ENCODE data around the gene NHSL2. TPM values are rescaled to one million over a fixed set of nuclear protein-coding genes. Genes with fewer than 3 reads are reported as not detected.

Gene NHSL2
- total and polyA plus RNA-seq, 8 donors: 0.59 to 3.9 (median 0.95) TPM

DNA sequence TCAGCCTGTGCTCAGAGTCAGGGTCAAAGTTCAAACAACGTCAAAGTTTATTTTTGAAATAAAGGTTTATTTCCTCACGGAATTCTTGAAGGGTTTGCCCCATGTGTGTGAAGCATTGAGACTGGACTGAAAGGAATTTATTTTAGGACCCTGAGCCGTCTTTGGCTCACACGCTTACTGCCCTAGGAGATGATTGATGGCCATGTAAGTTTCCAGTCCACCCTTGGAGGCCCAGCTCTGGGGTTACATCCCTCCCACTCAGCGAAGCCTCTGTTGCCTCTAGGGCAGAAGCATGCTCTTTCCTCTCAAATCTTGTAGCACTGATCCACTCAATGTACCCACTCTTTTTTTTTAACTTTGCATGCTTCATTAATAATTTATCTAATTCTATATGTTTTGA is 4.5 kb upstream of the NHSL2 start:
- H3K4me1 ChIP-seq: no peaks in the 10 kb centered on the region
- peaks cover 0 to 23% (median 6%) of the 10 kb centered on the region in 4 donors for H3K27me3 ChIP-seq
- 48% methylated on average over 5 of the region's 5 CpGs for WGBS, 2 donors
- H3K27ac ChIP-seq: no peak overlapping the region
- no peaks in the 10 kb centered on the region for H3K9me3 ChIP-seq
- intact Hi-C loops (cut with DNase I): no loop called here
- no peak overlapping the region for H3K4me3 ChIP-seq
- ATAC-seq: no peak
- TF ChIP-seq, protein P1, sequence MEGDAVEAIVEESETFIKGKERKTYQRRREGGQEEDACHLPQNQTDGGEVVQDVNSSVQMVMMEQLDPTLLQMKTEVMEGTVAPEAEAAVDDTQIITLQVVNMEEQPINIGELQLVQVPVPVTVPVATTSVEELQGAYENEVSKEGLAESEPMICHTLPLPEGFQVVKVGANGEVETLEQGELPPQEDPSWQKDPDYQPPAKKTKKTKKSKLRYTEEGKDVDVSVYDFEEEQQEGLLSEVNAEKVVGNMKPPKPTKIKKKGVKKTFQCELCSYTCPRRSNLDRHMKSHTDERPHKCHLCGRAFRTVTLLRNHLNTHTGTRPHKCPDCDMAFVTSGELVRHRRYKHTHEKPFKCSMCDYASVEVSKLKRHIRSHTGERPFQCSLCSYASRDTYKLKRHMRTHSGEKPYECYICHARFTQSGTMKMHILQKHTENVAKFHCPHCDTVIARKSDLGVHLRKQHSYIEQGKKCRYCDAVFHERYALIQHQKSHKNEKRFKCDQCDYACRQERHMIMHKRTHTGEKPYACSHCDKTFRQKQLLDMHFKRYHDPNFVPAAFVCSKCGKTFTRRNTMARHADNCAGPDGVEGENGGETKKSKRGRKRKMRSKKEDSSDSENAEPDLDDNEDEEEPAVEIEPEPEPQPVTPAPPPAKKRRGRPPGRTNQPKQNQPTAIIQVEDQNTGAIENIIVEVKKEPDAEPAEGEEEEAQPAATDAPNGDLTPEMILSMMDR (IDR thresholded peaks at IDR 0.05): no peak
- no peak for FAIRE-seq
- no peaks in the 10 kb centered on the region for H3K36me3 ChIP-seq
- no peak for DNase-seq

DNA sequence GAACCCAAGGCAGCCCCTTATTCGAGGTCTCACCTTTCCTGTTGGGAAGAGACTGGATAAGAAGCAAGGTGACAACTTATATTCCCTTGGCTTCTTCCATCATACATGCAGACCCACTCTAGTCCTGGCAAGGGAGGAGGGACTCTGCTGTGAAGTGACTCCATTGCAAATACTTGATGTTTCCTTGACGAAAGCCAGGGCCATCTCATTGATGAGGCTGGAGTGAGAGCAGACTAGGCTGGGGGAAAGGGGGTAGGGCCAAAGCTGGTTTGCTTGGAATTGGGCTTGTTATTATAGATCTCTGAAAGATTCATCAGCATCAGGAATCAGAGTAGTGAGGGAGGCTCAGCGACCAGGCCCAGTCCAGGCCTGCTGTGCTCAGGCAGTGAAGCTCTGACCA is 2.3 kb upstream of the NHSL2 start:
- Histone ChIP-seq H3K27ac (no peak overlapping the region), H3K36me3 (no peaks in the 10 kb centered on the region), H3K4me1 (no peaks in the 10 kb centered on the region), H3K27me3 (peaks cover 0 to 30% (median 6%) of the 10 kb centered on the region in 4 donors), H3K4me3 (no peak overlapping the region), H3K9me3 (no peaks in the 10 kb centered on the region)
- intact Hi-C loops (cut with DNase I): no loop called here
- no peak for DNase-seq
- no peak for FAIRE-seq
- no peak for ATAC-seq
- 58 to 62% methylated on average over 3 of the region's 3 CpGs for WGBS, 2 donors
- TF ChIP-seq, protein P1 (IDR thresholded peaks at IDR 0.05): no peak

DNA sequence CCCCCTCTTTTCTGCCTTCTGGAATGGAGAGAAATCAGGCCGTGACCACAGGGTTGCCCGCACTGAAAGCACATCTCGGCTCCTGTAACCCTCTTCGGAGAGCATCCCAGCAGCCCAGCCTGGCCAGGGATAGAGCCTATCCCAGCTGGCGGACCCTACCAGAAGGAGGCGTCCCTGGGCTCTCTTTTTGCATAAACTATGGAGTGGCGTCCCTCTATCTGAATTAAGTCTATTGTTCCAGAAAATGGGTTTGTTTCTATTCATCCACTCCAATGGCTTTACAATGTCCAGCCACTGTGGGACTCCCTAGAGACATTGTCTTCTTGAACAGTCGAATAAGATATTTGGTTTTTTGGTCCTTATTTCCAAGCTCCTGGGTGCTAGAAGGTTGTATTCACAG is 689 bp upstream of the NHSL2 start:
- no peak for FAIRE-seq
- peak in 1 of 4 donors; percentile 15 for ATAC-seq

DNA sequence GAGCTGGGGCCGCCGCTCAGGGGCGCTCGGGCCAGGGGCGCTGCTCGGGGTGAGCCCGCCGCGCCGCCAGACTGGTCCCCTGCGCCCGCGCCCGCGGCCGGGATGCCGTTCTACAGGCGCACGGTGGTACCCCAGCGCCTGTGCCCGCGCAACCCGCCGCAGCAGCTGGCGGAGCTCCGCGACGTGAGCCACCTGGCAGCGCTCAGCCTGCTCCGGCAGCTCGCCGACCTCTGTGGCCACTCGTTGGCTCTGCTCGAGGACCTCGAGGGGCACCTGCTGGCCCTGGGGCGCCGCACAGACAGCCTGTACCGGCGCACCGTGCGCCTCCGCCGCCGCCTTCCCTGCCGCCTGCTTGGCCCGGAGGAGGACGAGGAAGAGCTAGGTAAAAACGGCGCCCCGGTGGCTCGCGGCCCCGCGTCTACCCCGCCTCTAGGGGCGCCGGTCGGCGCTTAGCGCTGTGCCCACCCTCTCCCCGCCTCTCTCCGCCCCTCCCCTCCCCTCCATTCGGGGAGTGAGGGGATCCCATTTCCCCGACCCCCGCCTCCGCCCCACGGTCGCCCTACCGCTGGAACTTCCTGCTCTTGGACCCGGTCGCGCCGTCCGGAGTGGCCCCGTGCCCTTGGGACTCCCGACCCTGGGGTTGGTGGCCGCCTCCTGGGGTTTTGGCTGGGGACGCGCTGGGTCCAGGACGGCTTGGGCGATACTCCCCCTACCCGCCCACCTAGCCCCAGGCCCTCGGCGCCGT is 513 bp downstream of the NHSL2 start:
- Histone ChIP-seq H3K4me3 (peak overlapping the region; percentile 10 to 42 (median 18)), H3K4me1 (no peaks in the 10 kb centered on the region), H3K27ac (no peak overlapping the region), H3K9me3 (no peaks in the 10 kb centered on the region), H3K36me3 (no peaks in the 10 kb centered on the region), H3K27me3 (peaks cover 0 to 35% (median 2%) of the 10 kb centered on the region in 4 donors)
- intact Hi-C loops (cut with DNase I): no loop called here
- DNase-seq (peak in 5 of 6 donors; percentile 11 to 75 (median 22)), ATAC-seq (peak; percentile 38 to 91 (median 72)), FAIRE-seq (no peak)
- 1 to 25% methylated on average over 55 to 85 of the region's 85 CpGs for WGBS, 2 donors
- TF ChIP-seq, protein P1 (IDR thresholded peaks at IDR 0.05): no peak

More for the DNA sequence above, 689 bp upstream of the NHSL2 start:
- intact Hi-C loops (cut with DNase I): no loop called here
- WGBS, 2 donors: 20 to 39% methylated on average over 8 of the region's 8 CpGs
- Histone ChIP-seq H3K27me3 (peaks cover 0 to 35% (median 6%) of the 10 kb centered on the region in 4 donors), H3K4me1 (no peaks in the 10 kb centered on the region), H3K9me3 (no peaks in the 10 kb centered on the region), H3K27ac (no peak overlapping the region), H3K4me3 (no peak overlapping the region), H3K36me3 (no peaks in the 10 kb centered on the region)
- DNase-seq: no peak
- TF ChIP-seq, protein P1 (IDR thresholded peaks at IDR 0.05): no peak

DNA sequence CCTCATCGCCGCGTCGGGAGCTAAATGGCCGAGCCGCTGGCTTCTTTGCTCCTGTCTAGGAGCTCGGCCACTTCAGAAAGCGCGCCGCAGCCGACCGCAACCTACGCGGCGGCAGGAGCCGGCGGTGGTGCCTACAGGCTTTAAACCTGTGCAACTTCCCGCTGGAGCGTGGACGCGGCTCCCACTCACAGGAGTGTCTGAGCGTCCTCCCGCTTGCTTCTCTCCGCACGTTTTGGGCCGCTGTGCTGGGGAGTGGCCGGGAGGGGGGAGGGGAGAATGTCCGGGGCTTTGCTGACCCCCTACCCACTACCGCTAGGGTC is 1.0 kb downstream of the NHSL2 start:
- Histone ChIP-seq H3K36me3 (no peaks in the 10 kb centered on the region), H3K9me3 (no peaks in the 10 kb centered on the region), H3K27ac (no peak overlapping the region), H3K4me3 (peak overlapping the region in 3 of 4 donors; percentile 12 to 42 (median 24)), H3K4me1 (no peaks in the 10 kb centered on the region), H3K27me3 (peaks cover 0 to 32% (median 1%) of the 10 kb centered on the region in 4 donors)
- intact Hi-C loops (cut with DNase I): no loop called here
- TF ChIP-seq, protein P1 (IDR thresholded peaks at IDR 0.05): no peak
- no peak for DNase-seq
- FAIRE-seq: no peak
- peak in 3 of 4 donors; percentile 22 to 61 (median 50) for ATAC-seq
- 1 to 45% methylated on average over 29 of the region's 29 CpGs for WGBS, 2 donors

All from pancreas (tissue), 10 donors.